ENCODE results near the gene SEC14L6.
"Not testable (repeated sequence)": the region's sequence is repeated elsewhere in the genome, so short reads cannot be mapped to it uniquely, and the experiment has no call there.

SEC14L6 gene

DNA sequence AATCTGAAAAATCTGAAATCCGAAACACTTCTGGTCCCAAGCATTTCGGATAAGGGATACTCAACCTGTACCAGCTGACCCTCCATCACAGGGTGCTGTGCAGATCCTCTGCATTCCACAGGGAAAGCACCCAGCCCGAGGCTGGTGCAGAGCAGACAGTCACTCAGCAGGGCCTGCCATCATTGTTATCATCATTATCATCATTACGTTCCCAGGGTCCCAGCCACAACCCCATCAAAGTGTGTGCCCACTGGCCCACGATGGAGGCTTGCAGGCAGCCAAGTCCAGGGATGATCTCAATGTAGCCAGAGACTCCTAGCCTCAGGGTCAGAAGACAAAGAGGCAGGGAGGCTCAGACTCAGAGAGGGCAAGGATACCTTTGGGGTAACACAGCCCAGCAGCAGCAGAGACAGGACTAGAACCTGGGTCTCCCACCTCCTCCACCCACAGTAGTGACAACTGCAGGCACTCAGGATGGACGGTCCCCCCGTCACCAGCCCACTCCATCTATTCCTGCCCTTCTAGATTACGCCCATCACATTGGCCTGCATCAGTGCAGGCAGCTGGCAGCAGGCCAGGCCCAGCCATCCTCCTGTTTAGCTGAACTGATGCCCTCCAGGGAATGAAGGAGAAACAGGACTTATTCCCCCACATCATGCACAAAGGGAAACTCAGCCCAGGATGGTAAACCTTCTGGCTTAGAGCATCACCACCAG is 17.7 kb upstream of the SEC14L6 start:
- TF ChIP-seq SPI1 (IDR thresholded peaks at IDR 0.05; ENCODE audit: borderline replicate concordance, low read depth) (no peak), GABPA (IDR thresholded peaks at IDR 0.05; ENCODE audit: low read depth) (no peak), POLR2AphosphoS5 (IDR thresholded peaks at IDR 0.05; ENCODE audit: low read depth) (no peak)
- TF ChIP-seq, protein P1, sequence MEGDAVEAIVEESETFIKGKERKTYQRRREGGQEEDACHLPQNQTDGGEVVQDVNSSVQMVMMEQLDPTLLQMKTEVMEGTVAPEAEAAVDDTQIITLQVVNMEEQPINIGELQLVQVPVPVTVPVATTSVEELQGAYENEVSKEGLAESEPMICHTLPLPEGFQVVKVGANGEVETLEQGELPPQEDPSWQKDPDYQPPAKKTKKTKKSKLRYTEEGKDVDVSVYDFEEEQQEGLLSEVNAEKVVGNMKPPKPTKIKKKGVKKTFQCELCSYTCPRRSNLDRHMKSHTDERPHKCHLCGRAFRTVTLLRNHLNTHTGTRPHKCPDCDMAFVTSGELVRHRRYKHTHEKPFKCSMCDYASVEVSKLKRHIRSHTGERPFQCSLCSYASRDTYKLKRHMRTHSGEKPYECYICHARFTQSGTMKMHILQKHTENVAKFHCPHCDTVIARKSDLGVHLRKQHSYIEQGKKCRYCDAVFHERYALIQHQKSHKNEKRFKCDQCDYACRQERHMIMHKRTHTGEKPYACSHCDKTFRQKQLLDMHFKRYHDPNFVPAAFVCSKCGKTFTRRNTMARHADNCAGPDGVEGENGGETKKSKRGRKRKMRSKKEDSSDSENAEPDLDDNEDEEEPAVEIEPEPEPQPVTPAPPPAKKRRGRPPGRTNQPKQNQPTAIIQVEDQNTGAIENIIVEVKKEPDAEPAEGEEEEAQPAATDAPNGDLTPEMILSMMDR (IDR thresholded peaks at IDR 0.05; ENCODE audit: insufficient read depth, low read length), result no peak
- TF ChIP-seq, protein P2, sequence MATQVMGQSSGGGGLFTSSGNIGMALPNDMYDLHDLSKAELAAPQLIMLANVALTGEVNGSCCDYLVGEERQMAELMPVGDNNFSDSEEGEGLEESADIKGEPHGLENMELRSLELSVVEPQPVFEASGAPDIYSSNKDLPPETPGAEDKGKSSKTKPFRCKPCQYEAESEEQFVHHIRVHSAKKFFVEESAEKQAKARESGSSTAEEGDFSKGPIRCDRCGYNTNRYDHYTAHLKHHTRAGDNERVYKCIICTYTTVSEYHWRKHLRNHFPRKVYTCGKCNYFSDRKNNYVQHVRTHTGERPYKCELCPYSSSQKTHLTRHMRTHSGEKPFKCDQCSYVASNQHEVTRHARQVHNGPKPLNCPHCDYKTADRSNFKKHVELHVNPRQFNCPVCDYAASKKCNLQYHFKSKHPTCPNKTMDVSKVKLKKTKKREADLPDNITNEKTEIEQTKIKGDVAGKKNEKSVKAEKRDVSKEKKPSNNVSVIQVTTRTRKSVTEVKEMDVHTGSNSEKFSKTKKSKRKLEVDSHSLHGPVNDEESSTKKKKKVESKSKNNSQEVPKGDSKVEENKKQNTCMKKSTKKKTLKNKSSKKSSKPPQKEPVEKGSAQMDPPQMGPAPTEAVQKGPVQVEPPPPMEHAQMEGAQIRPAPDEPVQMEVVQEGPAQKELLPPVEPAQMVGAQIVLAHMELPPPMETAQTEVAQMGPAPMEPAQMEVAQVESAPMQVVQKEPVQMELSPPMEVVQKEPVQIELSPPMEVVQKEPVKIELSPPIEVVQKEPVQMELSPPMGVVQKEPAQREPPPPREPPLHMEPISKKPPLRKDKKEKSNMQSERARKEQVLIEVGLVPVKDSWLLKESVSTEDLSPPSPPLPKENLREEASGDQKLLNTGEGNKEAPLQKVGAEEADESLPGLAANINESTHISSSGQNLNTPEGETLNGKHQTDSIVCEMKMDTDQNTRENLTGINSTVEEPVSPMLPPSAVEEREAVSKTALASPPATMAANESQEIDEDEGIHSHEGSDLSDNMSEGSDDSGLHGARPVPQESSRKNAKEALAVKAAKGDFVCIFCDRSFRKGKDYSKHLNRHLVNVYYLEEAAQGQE (IDR thresholded peaks at IDR 0.05; ENCODE audit: insufficient replicate concordance, low read depth), result no peak
- no peak for DNase-seq (ENCODE audit: low read depth in 1 of 2, low spot score in 1 of 2)

DNA sequence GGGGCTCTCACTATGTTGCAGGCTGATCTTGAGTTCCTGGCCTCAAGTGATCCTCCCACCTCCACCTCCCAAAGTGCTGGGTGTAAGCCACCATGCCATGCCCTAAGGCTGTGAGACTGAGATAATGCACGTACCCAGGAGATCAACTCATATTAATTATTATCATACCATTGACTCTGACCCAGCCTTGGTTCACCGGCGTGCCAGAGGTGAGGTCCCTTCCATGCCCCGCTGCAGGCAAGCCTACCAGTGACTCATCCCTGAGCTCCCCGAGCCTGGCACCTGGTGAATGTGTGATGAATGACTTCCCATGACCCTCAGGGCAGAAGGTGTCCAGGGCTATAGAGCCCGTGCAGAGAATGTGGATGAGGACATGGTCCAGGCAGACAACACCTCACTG is 15.8 kb upstream of the SEC14L6 start:
- Histone ChIP-seq H3K27ac (replicated peaks) (no peak overlapping the region), H3K4me3 (replicated peaks; ENCODE audit: insufficient read depth, low read length) (no peak overlapping the region), H3K27me3 (ENCODE audit: insufficient read depth, poor library complexity, severe bottlenecking) (peaks cover 2% of the 10 kb centered on the region)
- no peak for TF ChIP-seq SPI1 (IDR thresholded peaks at IDR 0.05; ENCODE audit: borderline replicate concordance, low read depth)
- no peak for DNase-seq (ENCODE audit: low read depth in 1 of 2, low spot score in 1 of 2)

More for the DNA sequence above, 17.7 kb upstream of the SEC14L6 start:
- H3K4me3 ChIP-seq (replicated peaks; ENCODE audit: insufficient read depth, low read length), result no peak overlapping the region
- peaks cover 2% of the 10 kb centered on the region for H3K27me3 ChIP-seq (ENCODE audit: insufficient read depth, poor library complexity, severe bottlenecking)
- H3K27ac ChIP-seq (replicated peaks), result no peak overlapping the region

DNA sequence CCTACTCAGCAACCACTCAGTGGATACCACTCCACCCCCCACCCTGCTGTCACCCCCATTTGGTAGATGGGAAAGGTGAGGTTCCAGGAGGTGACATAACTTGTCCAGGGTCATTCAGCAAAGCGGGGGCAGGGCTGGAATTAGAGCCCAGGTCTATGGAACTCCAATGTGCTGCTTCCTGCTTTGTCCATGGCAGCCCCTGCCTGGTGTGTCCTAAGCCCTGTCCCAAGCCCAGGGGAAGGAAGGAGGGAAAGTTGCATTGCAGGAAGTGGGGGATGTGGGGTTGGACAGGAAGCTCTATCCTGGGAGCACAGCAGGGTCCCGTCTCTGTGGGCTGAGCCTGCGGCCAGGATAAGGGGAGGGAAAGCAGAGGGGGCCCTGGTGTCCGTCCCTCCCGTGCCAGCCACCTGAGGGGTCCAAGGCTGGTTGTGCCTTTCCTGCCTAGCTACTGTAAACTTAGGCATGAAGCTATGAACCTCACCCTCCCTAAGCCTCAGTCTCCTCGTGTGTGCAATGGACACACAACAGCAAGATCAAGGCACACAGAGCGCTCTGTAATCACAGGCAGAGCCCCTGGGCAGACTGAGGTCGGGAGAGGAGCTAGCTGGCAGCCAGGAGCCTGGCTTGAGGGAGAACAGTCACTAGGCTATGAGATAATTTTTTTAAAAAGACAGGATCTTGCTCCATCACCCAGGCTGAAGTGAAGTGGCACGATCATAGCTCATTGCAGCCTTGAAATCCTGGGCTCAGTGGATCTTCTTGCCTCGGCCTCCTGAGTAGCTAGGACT is 15.1 kb upstream of the SEC14L6 start:
- no peak for DNase-seq (ENCODE audit: low read depth in 1 of 2, low spot score in 1 of 2)
- peaks cover 2% of the 10 kb centered on the region for H3K27me3 ChIP-seq (ENCODE audit: insufficient read depth, poor library complexity, severe bottlenecking)
- no peak overlapping the region for H3K4me3 ChIP-seq (replicated peaks; ENCODE audit: insufficient read depth, low read length)
- TF ChIP-seq, protein P1 (IDR thresholded peaks at IDR 0.05; ENCODE audit: insufficient read depth, low read length), result no peak
- TF ChIP-seq SPI1 (IDR thresholded peaks at IDR 0.05; ENCODE audit: borderline replicate concordance, low read depth), result no peak
- no peak for TF ChIP-seq POLR2AphosphoS5 (IDR thresholded peaks at IDR 0.05; ENCODE audit: low read depth)
- H3K27ac ChIP-seq (replicated peaks), result no peak overlapping the region

DNA sequence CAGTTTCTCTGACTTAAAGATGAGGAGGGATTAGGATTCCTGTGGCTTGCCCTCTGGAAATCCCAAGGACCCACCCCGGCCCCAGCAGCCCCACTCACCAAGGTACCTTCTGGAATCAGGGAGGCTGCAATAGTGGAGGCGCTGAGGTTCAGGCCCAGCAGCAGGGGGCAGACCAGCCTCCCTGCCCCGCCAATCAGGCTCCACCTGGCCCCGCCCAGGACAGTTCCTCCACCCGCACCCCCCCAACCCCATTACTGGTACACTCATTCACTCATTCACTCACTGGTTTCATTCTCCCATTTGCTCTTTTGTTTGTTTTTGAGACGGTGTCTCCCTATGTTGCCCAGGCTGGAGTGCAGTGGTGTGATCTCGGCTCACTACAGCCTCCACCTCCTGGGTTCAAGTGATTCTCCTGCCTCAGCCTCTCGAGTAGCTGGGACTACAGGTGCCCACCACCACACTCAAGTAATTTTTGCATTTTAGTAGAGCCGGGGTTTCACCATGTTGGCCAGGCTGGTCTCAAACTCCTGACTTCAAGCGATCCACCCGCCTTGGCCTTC is 14.2 kb upstream of the SEC14L6 start:
- H3K27ac ChIP-seq (replicated peaks); DNase-seq (ENCODE audit: low read depth in 1 of 2, low spot score in 1 of 2); H3K27me3 ChIP-seq (ENCODE audit: insufficient read depth, poor library complexity, severe bottlenecking); H3K4me3 ChIP-seq (replicated peaks; ENCODE audit: insufficient read depth, low read length): not testable (repeated sequence)

DNA sequence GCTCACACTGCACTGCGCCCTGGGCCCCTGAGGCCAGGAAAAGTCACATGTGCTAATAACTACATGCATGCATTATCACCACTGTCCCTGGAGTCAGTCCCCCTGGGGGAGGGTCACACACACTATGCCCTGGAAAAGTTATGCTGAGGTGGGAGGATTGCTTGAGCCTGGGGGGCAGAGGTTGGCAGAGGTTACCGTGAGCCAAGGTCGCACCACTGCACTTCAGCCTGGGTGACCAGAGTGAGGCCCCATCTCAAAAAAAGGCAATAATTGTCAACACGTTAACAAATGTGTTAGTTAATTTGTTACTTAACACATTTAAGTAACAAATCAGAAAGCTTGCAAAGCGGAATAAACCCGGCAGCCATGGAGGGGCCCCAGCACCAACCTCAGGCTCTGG is 13.3 kb upstream of the SEC14L6 start:
- DNase-seq (ENCODE audit: low read depth in 1 of 2, low spot score in 1 of 2), result no peak
- Histone ChIP-seq H3K27ac (replicated peaks) (no peak overlapping the region), H3K27me3 (ENCODE audit: insufficient read depth, poor library complexity, severe bottlenecking) (no peaks in the 10 kb centered on the region), H3K4me3 (replicated peaks; ENCODE audit: insufficient read depth, low read length) (no peak overlapping the region)
- TF ChIP-seq GABPA (IDR thresholded peaks at IDR 0.05; ENCODE audit: low read depth) (no peak), POLR2AphosphoS5 (IDR thresholded peaks at IDR 0.05; ENCODE audit: low read depth) (no peak), SPI1 (IDR thresholded peaks at IDR 0.05; ENCODE audit: borderline replicate concordance, low read depth) (no peak)
- TF ChIP-seq, protein P1 (IDR thresholded peaks at IDR 0.05; ENCODE audit: insufficient read depth, low read length), result no peak
- TF ChIP-seq, protein P2 (IDR thresholded peaks at IDR 0.05; ENCODE audit: insufficient replicate concordance, low read depth), result no peak
